ENCODE results near the gene FBXO38.

Gene FBXO38

GRCh38 chr5:148386041-148386440 is 2.3 kb downstream of the FBXO38 start:
- DNase-seq (ENCODE audit: low read depth), result no peak

DNA sequence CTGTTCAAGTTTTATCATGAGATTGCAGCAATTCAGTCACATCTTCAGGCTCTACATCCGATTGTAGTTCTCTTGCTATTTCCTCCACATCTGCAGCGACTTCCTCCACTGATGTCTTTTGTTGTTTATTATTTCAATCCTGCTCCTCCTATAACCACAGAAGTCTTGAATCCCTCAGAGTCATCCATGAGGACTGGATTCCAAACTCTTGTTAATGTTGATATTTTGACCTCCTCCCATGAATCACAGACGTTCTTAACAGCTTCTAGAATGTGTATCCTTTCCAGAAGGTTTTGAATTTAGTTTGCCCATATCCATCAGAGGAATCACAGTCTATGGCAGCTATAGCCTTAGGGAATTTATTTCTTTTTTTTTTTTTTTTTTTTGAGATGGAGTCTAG is 3.6 kb downstream of the FBXO38 start:
- no peak for DNase-seq (ENCODE audit: low read depth)

DNA sequence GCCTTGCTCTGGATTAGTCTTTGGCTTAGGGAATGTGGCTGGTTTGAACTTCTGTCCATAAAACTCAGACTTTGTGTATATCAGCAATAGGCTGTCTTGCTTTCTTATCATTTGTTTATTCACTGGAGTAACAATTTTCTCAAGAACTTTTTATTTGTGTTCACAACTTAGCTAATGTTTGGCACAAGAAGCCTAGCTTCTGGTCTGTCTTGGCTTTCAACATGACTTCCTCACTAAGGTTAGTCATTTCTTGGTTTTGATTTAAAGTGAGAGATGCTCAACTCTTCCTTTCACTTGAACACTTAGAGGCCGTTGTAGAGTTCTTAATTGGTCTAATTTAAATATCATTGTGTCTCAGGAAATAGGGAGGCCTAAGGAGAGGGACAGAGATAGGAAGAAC is 4.9 kb downstream of the FBXO38 start:
- no peak for DNase-seq (ENCODE audit: low read depth)

- no peak for DNase-seq (ENCODE audit: low read depth)
Measured at GRCh38 chr5:148390914-148391313, 7.2 kb downstream of the FBXO38 start.

DNA sequence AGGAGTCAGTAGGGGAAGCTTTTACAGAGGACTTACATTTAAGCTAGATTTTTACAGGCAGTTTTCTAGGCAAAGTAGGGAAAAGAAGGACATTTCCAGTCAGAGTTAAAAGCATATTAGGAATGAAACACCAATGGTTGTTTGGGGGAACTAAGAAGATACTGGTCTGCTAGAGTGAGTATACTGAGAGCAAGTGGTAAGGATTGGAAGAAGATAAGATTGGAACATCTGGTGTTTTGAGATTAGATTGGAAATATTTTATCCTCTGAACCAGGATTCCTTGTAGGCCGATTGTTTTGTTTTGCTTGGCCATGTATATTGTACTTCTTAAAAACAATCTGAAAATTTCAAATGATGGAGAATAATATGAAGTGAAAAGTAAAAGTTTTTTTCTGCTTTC is 7.7 kb downstream of the FBXO38 start:
- no peak for DNase-seq (ENCODE audit: low read depth)

DNA sequence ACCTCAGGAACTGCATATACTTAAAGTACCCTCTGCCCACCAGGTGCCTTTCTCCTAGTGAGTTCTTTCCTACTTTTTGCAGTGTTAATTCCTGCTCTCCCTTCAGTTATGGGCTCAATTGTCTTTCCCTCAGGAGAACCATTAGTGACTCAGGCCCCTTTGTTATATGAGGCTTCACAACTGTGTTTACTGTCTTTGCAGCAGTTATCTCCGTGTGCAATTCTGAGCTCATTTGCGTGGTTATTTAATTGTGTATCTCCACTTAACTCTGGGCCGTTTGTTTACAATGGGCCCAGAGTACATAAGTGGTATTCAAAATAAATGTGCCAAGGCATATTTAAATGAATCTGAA is 9.6 kb downstream of the FBXO38 start:
- DNase-seq (ENCODE audit: low read depth), result no peak

DNA sequence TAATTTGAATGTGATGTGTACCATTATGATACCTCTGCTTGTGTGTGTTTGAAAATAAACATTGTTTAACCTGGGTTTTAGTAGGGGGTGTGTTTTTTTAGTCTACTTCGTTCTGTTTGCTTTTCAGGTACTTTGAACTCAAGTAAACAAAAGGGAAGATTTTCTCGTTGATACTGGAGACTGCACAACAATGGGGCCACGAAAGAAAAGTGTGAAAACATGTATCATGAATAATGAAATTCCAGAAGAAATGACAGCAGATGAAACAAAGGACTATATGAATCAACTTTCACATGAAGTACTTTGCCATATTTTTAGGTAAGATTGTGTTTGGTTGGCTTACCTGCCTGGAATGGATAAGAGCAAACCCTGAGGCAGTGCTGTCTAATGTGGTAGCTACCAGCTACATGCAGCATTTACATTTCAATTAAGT is 10.8 kb downstream of the FBXO38 start:
- DNase-seq (ENCODE audit: low read depth), result no peak

DNA sequence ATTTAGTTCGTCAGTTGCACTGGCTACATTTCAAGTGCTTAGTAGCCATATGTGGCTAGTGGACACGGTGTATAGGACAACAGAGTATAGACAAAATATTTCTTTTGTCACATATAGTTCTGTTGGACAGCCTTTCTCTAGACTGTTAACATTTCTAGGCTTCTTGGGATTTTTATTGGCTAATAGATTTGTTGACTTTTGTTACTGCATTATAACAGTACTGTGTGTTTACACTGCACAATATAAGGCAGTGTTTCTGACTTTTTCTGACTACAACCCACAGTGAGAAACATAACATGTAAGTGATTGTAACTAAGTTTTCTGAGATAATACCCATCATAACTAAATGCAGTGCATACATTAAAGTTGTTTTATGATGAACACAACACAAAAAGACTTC is 11.3 kb downstream of the FBXO38 start:
- no peak for DNase-seq (ENCODE audit: low read depth)

DNA sequence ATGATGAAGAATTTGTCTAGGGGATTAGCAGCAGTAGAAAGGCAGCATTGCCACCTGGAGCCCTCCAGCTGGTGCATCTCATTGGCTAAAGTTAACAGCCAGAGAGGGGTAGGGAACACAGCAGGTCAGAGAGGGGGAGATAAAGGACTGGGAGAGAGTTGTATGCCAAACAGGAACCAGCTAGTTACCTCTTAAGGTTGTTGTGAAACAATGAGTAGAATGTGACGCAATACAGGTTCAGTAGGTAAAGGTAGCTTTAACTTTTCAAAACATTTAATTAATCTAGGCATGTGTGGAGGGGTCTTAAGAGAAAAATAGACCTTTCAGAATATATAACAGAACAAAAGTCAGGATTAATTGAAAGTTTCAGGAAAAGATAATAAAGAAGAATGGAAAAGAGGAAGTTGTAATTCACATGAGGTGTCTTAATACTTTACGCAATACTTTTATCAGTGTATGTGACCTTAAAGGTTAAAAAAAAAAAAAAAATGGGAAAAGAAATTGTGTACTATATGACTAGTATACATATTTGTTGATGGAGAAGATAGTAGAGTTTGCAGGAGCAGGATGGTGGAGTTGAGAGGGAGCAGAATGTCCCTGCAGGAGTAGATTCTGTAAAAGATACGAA is 14.3 kb downstream of the FBXO38 start:
- DNase-seq (ENCODE audit: low read depth), result no peak

GRCh38 chr5:148398698-148399121 is 15.0 kb downstream of the FBXO38 start:
- DNase-seq (ENCODE audit: low read depth), result no peak

GRCh38 chr5:148401604-148402003 is 17.8 kb downstream of the FBXO38 start:
- DNase-seq (ENCODE audit: low read depth), result no peak

GRCh38 chr5:148403344-148403743 is 19.6 kb downstream of the FBXO38 start:
- DNase-seq (ENCODE audit: low read depth), result no peak

DNA sequence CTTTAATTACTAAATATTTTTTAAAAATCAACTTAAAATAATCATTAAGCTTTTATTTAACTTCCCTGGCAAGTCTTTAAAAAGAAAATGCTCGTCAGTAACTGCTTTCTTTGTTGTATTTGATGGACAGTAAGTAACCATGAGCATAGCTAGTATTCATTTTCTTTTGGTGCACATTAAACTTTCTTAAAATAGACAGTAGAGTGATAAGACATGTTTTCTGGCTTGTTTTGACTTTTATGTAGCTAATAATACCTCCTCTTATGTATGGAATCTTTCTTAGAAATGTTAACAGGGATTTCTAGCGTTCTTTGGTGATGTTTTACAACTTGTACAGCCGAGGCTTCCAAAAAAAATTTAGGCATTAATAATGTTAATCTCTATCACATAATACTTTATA is 22.6 kb downstream of the FBXO38 start:
- DNase-seq (ENCODE audit: low read depth), result no peak

GRCh38 chr5:148408092-148408491 is 24.3 kb downstream of the FBXO38 start:
- no peak for DNase-seq (ENCODE audit: low read depth)

GRCh38 chr5:148412124-148412523 is 28.4 kb downstream of the FBXO38 start:
- no peak for DNase-seq (ENCODE audit: low read depth)

DNA sequence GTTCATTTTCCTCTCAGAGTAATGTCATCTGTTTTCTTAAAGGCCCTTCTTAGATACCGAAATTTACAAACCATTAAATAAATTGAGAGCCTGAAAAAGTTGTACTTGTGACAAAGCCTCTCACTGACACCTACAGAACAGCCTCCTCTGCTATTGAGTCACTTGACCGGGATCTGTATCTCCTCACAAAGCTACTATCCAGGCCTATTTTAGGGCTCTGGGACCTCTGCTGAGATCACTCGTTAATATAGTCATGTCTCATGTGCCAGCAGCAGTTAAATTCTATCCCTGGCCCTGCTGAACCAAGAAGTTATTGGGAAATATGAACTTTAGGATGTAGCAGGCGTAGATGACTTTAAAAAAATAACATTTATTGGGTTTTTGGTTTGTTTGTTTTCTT is 31.1 kb downstream of the FBXO38 start:
- DNase-seq (ENCODE audit: low read depth), result no peak

GRCh38 chr5:148416416-148416815 is 32.7 kb downstream of the FBXO38 start:
- no peak for DNase-seq (ENCODE audit: low read depth)

DNA sequence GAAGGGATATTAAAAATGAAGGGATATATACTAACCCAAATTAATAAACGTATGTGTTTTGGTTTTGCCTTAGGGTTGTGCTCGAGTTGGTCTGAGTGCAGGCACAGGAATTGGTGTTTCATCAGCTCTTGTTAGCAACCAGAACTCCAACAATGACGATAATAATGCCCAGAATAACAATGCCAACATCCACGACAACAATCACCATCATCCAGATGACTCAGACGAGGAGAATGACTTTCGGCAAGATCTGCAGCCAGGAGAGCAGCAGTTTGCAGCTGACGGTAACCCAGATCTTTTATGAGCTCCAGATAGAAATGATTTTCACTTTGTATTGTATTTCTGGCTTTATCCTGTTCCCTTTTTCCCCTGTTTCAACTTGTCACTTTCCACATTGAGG is 33.2 kb downstream of the FBXO38 start:
- no peak for DNase-seq (ENCODE audit: low read depth)

DNA sequence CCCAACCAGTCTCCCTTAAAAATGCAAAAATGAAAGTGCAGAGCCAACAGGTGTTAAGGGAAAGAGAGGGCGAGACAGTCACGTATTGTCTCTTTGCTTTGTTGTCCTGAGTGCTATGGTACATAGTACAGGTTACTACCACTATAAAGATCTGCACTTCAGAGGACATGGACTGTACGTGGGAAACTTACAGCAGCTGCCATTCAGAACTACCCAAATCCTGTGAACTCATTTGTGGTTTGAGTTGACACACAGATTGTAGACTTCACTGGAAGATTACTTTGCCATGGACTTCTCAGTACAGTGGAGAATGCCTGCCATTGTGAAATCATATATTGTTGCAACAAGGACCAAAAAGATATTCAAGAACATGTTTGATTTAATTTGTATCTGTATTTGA is 34.8 kb downstream of the FBXO38 start:
- no peak for DNase-seq (ENCODE audit: low read depth)

DNA sequence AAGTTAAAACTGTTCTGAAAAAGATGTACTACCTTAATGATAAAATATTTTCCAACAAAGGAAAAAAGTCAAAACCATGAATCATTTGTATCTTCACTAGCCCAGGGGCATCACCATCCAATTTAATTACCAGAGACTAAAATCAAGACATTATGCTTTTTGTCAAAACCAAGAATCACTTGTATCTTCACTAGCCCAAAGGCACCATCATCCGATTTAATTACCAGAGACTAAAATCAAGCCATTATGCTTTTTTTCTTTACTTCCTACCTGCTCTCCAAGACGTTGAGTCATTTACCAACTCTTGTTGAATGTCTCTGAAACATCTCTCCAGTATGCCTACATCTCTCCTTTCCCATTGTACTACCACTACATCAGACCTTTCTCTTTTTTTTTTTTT is 37.9 kb downstream of the FBXO38 start:
- DNase-seq (ENCODE audit: low read depth), result no peak

DNA sequence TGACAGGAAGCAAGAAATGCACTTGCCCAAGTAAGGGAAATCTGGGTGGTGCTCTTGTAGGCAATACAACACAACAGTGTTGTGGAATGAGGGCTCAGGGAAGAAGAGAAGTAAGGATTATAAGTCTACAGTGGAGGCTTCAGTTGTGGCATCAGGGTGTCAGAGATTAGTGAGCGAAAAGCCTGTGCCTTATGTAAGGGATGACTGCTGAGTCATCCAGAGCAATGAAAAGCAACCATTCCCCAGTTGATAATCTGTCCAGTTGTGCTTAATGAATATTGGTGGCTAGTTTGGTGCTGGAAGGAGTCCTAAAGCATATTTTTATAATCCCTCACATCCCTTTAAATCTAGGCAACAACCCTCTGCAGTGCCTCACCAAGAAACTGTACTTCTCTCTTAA is 42.0 kb downstream of the FBXO38 start:
- no peak for DNase-seq (ENCODE audit: low read depth)

DNA sequence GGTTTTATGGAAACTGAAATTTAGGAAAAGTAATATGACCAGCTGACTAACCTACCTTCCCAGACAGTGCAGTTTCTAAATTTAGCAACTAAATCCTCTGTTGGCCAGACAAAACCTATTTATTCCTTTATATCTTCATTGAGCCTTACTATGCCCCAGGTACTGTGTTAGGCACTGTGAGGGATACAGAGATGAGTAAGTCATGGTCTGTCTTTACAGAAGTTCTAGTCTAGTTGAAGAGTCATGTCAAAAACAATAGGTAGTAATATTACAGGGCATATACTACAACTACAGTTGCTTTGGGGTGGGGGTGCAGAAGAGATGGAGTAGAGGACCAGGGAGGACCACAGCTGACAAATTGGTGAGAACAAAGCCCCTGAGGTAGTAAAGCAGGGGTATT is 42.8 kb downstream of the FBXO38 start:
- no peak for DNase-seq (ENCODE audit: low read depth)

- DNase-seq (ENCODE audit: low read depth), result no peak
Measured at GRCh38 chr5:148427370-148428042, 43.7 kb downstream of the FBXO38 start.

GRCh38 chr5:148428848-148429247 is 45.1 kb downstream of the FBXO38 start:
- no peak for DNase-seq (ENCODE audit: low read depth)

Measured in stimulated activated CD8-positive, alpha-beta memory T cell treated with anti-CD3 and anti-CD28 coated beads, Interleukin-4, amount 100 ng/mL, for 24 hours (primary cell).